DOHH2 (cell line): ENCODE measurements around the gene MEGF8.

Experiments
- H3F3A ChIP-seq: fragments of 200-600 bp; sonication (generic), shearing (Covaris generic); 2 replicates; pipeline ENCODE4 v1.6.0; 2016; ENCODE audit warnings: antibody characterized with exemption, mild to moderate bottlenecking; ENCODE audit not compliant: control insufficient read depth, insufficient read depth
- H3K27ac ChIP-seq: fragments of 200-600 bp; sonication (generic); 2 replicates; pipeline ENCODE4 v1.5.1; 2014; ENCODE audit warnings: low read depth, mild to moderate bottlenecking, low read length, moderate library complexity
- H3K27me3 ChIP-seq: fragments of 200-600 bp; sonication (generic); 2 replicates; pipeline ENCODE4 v1.6.1; 2014; ENCODE audit warnings: mild to moderate bottlenecking, low read length, mixed read lengths; ENCODE audit not compliant: control insufficient read depth
- H3K36me3 ChIP-seq: fragments of 200-600 bp; sonication (generic); 2 replicates; pipeline ENCODE4 v1.6.1; 2014; ENCODE audit warnings: mild to moderate bottlenecking, low read length, moderate library complexity, mixed read lengths; ENCODE audit not compliant: control insufficient read depth
- H3K4me1 ChIP-seq: fragments of 200-600 bp; sonication (generic); 2 replicates; pipeline ENCODE4 v1.6.1; 2014; ENCODE audit warnings: mild to moderate bottlenecking, low read length, mixed read lengths; ENCODE audit not compliant: control insufficient read depth
- H3K4me2 ChIP-seq: fragments of 200-600 bp; sonication (generic); 2 replicates; pipeline ENCODE4 v1.6.0; 2014; ENCODE audit warnings: mild to moderate bottlenecking, low read length, moderate library complexity
- H3K4me3 ChIP-seq: fragments of 200-600 bp; sonication (generic); 2 replicates; pipeline ENCODE4 v1.5.1; 2014; ENCODE audit warnings: mild to moderate bottlenecking, low read length, mixed read lengths
- H3K79me2 ChIP-seq: fragments of 200-600 bp; sonication (generic); 2 replicates; pipeline ENCODE4 v1.6.1; 2014; ENCODE audit warnings: mild to moderate bottlenecking, low read length, mixed read lengths; ENCODE audit not compliant: control insufficient read depth
- H3K9me2 ChIP-seq: fragments of 200-600 bp; sonication (generic); replicated peaks from 2 replicates; pipeline ENCODE4 v1.6.1; 2014; ENCODE audit warnings: mild to moderate bottlenecking, low read length, mixed read lengths; ENCODE audit not compliant: control insufficient read depth
- H3K9me3 ChIP-seq: fragments of 200-600 bp; sonication (generic); 2 replicates; pipeline ENCODE4 v1.6.1; 2014; ENCODE audit warnings: antibody characterized with exemption, low read length, mixed read lengths; ENCODE audit not compliant: control insufficient read depth, insufficient read depth
- H4K20me1 ChIP-seq: fragments of 200-600 bp; sonication (generic); 2 replicates; pipeline ENCODE4 v1.6.0; 2014; ENCODE audit warnings: low read depth, mild to moderate bottlenecking, antibody characterized with exemption, low read length, moderate library complexity; ENCODE audit not compliant: control insufficient read depth, insufficient read depth
- CTCF ChIP-seq: fragments of 200-600 bp; sonication (generic); IDR thresholded peaks from one replicate; pipeline ENCODE4 v1.5.1; 2014; ENCODE audit warnings: antibody characterized with exemption, mild to moderate bottlenecking, low read depth, low read length; ENCODE audit not compliant: poor library complexity, severe bottlenecking
- EZH2phosphoT487 ChIP-seq: fragments of 200-600 bp; sonication (generic); IDR thresholded peaks from 2 replicates; pipeline ENCODE4 v1.6.1; 2017; ENCODE audit warnings: borderline replicate concordance, mild to moderate bottlenecking, antibody characterized with exemption, low read length, moderate library complexity, mixed read lengths

MEGF8 gene

GRCh38 chr19:42388851-42389489 is 63.5 kb downstream of the MEGF8 start:
- H3K4me2 ChIP-seq = no peak overlapping the region
- no peaks in the 10 kb centered on the region for H3K36me3 ChIP-seq
- H4K20me1 ChIP-seq = no peaks in the 10 kb centered on the region
- no peaks in the 10 kb centered on the region for H3F3A ChIP-seq
- no peak overlapping the region for H3K4me3 ChIP-seq
- no peaks in the 10 kb centered on the region for H3K9me2 ChIP-seq
- H3K9me3 ChIP-seq = no peaks in the 10 kb centered on the region
- TF ChIP-seq EZH2phosphoT487 (no peak), CTCF (no peak)
- peaks cover 9% of the 10 kb centered on the region for H3K4me1 ChIP-seq
- no peak overlapping the region for H3K27ac ChIP-seq
- H3K27me3 ChIP-seq = peaks cover 12% of the 10 kb centered on the region
- H3K79me2 ChIP-seq = no peaks in the 10 kb centered on the region

- no peak within 1 kb of the TSS for H3K4me3 ChIP-seq
- no peaks in the 10 kb centered on the region for H3K9me3 ChIP-seq
- TF ChIP-seq EZH2phosphoT487 = no peak
- no peak for TF ChIP-seq CTCF
- H3K27ac ChIP-seq = no peak within 1 kb of the TSS
- H3K79me2 ChIP-seq = no peaks in the 10 kb centered on the region
- H3K4me1 ChIP-seq = peaks cover 9% of the 10 kb centered on the region
- H3K27me3 ChIP-seq = peaks cover 12% of the 10 kb centered on the region
- H4K20me1 ChIP-seq = no peaks in the 10 kb centered on the region
- no peaks in the 10 kb centered on the region for H3K36me3 ChIP-seq
- no peaks in the 10 kb centered on the region for H3K9me2 ChIP-seq
- H3F3A ChIP-seq = no peaks in the 10 kb centered on the region
- no peak within 1 kb of the TSS for H3K4me2 ChIP-seq
Observed at GRCh38 chr19:42389899-42390298, 64.5 kb downstream of the MEGF8 start, which contains the start of gene CNFN. Gene CNFN (minus strand): TSS chr19:42390297. CDS start chr19:42389037, 1,260 bp downstream.

- Histone ChIP-seq H3K9me3 (no peaks in the 10 kb centered on the region), H3K4me3 (no peak overlapping the region), H3K36me3 (no peaks in the 10 kb centered on the region; the same call in 1 of the 2 replicates), H3F3A (0 out of 2 replicates have a peak, but pooled peaks cover 3% of the 10 kb centered on the region), H3K9me2 (no peaks in the 10 kb centered on the region), H3K27me3 (peaks cover 12% of the 10 kb centered on the region), H4K20me1 (no peaks in the 10 kb centered on the region), H3K27ac (no peak overlapping the region), H3K79me2 (peaks cover 1% of the 10 kb centered on the region), H3K4me1 (peaks cover 12% of the 10 kb centered on the region), H3K4me2 (no peak overlapping the region)
- no peak for TF ChIP-seq EZH2phosphoT487
- no peak for TF ChIP-seq CTCF
Observed at GRCh38 chr19:42392165-42392564, 66.7 kb downstream of the MEGF8 start.
